Stimulated activated naive CD8-positive, alpha-beta T cell treated with anti-CD3 and anti-CD28 coated beads, Interleukin-15, amount 100 ng/mL, for 72 hours (primary cell): Measurements from ENCODE around the gene KIRREL1.
A peak's percentile ranks its signal among the peaks of the same experiment; 100 is the strongest.

Experiments
- ATAC-seq: fragments of 150-1000 bp; cut with Tn5 transposase; 2 replicates; pipeline ENCODE4 v1.10.0; 2021; ENCODE audit warnings: mild to moderate bottlenecking, moderate library complexity
- DNase-seq, 2 donors: peaks; one replicate each; pipeline ENCODE4 v3.0.0; 2021 to 2022
- H3K27ac Mint-ChIP-seq, 2 donors: one replicate each; pipeline ENCODE4 v1.8.0; 2022; ENCODE audit warnings: mild to moderate bottlenecking in 2 of 2, mixed read lengths in 2 of 2, moderate library complexity in 2 of 2
- H3K27me3 Mint-ChIP-seq: one replicate; pipeline ENCODE4 v1.8.0; 2022; ENCODE audit warnings: mixed read lengths
- H3K4me1 Mint-ChIP-seq: one replicate; pipeline ENCODE4 v1.8.0; 2022; ENCODE audit warnings: mild to moderate bottlenecking, mixed read lengths
- H3K4me3 Mint-ChIP-seq, 2 donors: one replicate each; pipeline ENCODE4 v1.8.0; 2022; ENCODE audit warnings: mild to moderate bottlenecking in 2 of 2, mixed read lengths in 2 of 2, moderate library complexity in 1 of 2
- H3K9me3 Mint-ChIP-seq, 2 donors: one replicate each; pipeline ENCODE4 v1.8.0; 2022; ENCODE audit warnings: mixed read lengths in 2 of 2

The KIRREL1 gene

GRCh38 chr1:157992833-157993146, 655 bp upstream of the KIRREL1 start:
- no peak for ATAC-seq
- peak overlapping the region; percentile 77 to 83 for H3K4me3 Mint-ChIP-seq
- no peak for DNase-seq
- H3K27me3 Mint-ChIP-seq: peaks cover 44% of the 10 kb centered on the region
- peak overlapping the region in 1 of 2 donors; percentile 12 for H3K27ac Mint-ChIP-seq
- peaks cover 9% of the 10 kb centered on the region for H3K4me1 Mint-ChIP-seq
- H3K9me3 Mint-ChIP-seq: no peaks in the 10 kb centered on the region

GRCh38 chr1:157993918-157994605, 617 bp downstream of the KIRREL1 start:
- no peak overlapping the region for H3K27ac Mint-ChIP-seq
- peak overlapping the region; percentile 6 to 8 for H3K4me3 Mint-ChIP-seq
- peaks cover 38% of the 10 kb centered on the region for H3K27me3 Mint-ChIP-seq
- DNase-seq: no peak
- no peaks in the 10 kb centered on the region for H3K9me3 Mint-ChIP-seq
- peak; percentile 5 for ATAC-seq
- H3K4me1 Mint-ChIP-seq: peaks cover 9% of the 10 kb centered on the region

- Mint-ChIP-seq H3K27ac (no peak overlapping the region), H3K4me3 (peak overlapping the region; percentile 6 to 14), H3K9me3 (no peaks in the 10 kb centered on the region), H3K27me3 (peaks cover 38% of the 10 kb centered on the region), H3K4me1 (peaks cover 9% of the 10 kb centered on the region)
- ATAC-seq: peak; percentile 15
- DNase-seq: no peak
These were observed 1.5 kb downstream of the KIRREL1 start for GRCh38 chr1:157994704-157995582.

- no peaks in the 10 kb centered on the region for H3K9me3 Mint-ChIP-seq
- no peak overlapping the region for H3K4me3 Mint-ChIP-seq
- DNase-seq (no peak), ATAC-seq (no peak)
- H3K27ac Mint-ChIP-seq: no peak overlapping the region
- peaks cover 9% of the 10 kb centered on the region for H3K4me1 Mint-ChIP-seq
- H3K27me3 Mint-ChIP-seq: peaks cover 38% of the 10 kb centered on the region
These were observed 2.2 kb downstream of the KIRREL1 start for GRCh38 chr1:157995583-157996169.

- Mint-ChIP-seq H3K9me3 (no peaks in the 10 kb centered on the region), H3K4me3 (no peak overlapping the region), H3K27ac (no peak overlapping the region), H3K27me3 (peaks cover 37% of the 10 kb centered on the region), H3K4me1 (peaks cover 9% of the 10 kb centered on the region)
- ATAC-seq (no peak), DNase-seq (no peak)
These were observed 3.0 kb downstream of the KIRREL1 start for GRCh38 chr1:157996433-157996832.

GRCh38 chr1:158000507-158000906, 7.1 kb downstream of the KIRREL1 start:
- no peaks in the 10 kb centered on the region for H3K9me3 Mint-ChIP-seq
- no peak overlapping the region for H3K27ac Mint-ChIP-seq
- DNase-seq (no peak), ATAC-seq (no peak)
- peaks cover 7% of the 10 kb centered on the region for H3K27me3 Mint-ChIP-seq
- no peak overlapping the region for H3K4me3 Mint-ChIP-seq
- no peaks in the 10 kb centered on the region for H3K4me1 Mint-ChIP-seq

GRCh38 chr1:158002022-158002630, 8.7 kb downstream of the KIRREL1 start:
- DNase-seq (no peak), ATAC-seq (no peak)
- Mint-ChIP-seq H3K9me3 (no peaks in the 10 kb centered on the region), H3K4me3 (no peak overlapping the region), H3K4me1 (no peaks in the 10 kb centered on the region), H3K27me3 (peaks cover 15% of the 10 kb centered on the region), H3K27ac (peak overlapping the region in 1 of 2 donors; percentile 84)

- no peaks in the 10 kb centered on the region for H3K9me3 Mint-ChIP-seq
- H3K27ac Mint-ChIP-seq: no peak overlapping the region
- DNase-seq: no peak
- no peaks in the 10 kb centered on the region for H3K4me1 Mint-ChIP-seq
- H3K27me3 Mint-ChIP-seq: peaks cover 15% of the 10 kb centered on the region
- H3K4me3 Mint-ChIP-seq: no peak overlapping the region
- no peak for ATAC-seq
These were observed 9.4 kb downstream of the KIRREL1 start for GRCh38 chr1:158002631-158003405.

- peaks cover 15% of the 10 kb centered on the region for H3K27me3 Mint-ChIP-seq
- H3K4me1 Mint-ChIP-seq: no peaks in the 10 kb centered on the region
- no peak overlapping the region for H3K4me3 Mint-ChIP-seq
- H3K9me3 Mint-ChIP-seq: no peaks in the 10 kb centered on the region
- H3K27ac Mint-ChIP-seq: no peak overlapping the region
- ATAC-seq (no peak), DNase-seq (no peak)
These were observed 10.0 kb downstream of the KIRREL1 start for GRCh38 chr1:158003406-158003800.

GRCh38 chr1:158005224-158005623, 11.8 kb downstream of the KIRREL1 start:
- Mint-ChIP-seq H3K4me3 (no peak overlapping the region), H3K27me3 (peaks cover 15% of the 10 kb centered on the region), H3K27ac (no peak overlapping the region), H3K9me3 (no peaks in the 10 kb centered on the region), H3K4me1 (no peaks in the 10 kb centered on the region)
- no peak for DNase-seq
- no peak for ATAC-seq

- Mint-ChIP-seq H3K9me3 (no peaks in the 10 kb centered on the region), H3K27ac (no peak overlapping the region), H3K27me3 (peaks cover 17% of the 10 kb centered on the region), H3K4me3 (no peak overlapping the region), H3K4me1 (no peaks in the 10 kb centered on the region)
- DNase-seq: no peak
- no peak for ATAC-seq
These were observed 13.7 kb downstream of the KIRREL1 start for GRCh38 chr1:158007180-158007579.

GRCh38 chr1:158007667-158008386, 14.4 kb downstream of the KIRREL1 start:
- Mint-ChIP-seq H3K27me3 (peaks cover 17% of the 10 kb centered on the region), H3K4me3 (no peak overlapping the region), H3K27ac (peak overlapping the region in 1 of 2 donors; percentile 66)

GRCh38 chr1:158008630-158009029, 15.2 kb downstream of the KIRREL1 start:
- no peak overlapping the region for H3K4me3 Mint-ChIP-seq
- no peak overlapping the region for H3K27ac Mint-ChIP-seq
- ATAC-seq (no peak), DNase-seq (no peak)
- H3K27me3 Mint-ChIP-seq: peaks cover 17% of the 10 kb centered on the region
- no peaks in the 10 kb centered on the region for H3K9me3 Mint-ChIP-seq
- H3K4me1 Mint-ChIP-seq: no peaks in the 10 kb centered on the region

More at GRCh38 chr1:158007667-158008386, 14.4 kb downstream of the KIRREL1 start:
- no peaks in the 10 kb centered on the region for H3K4me1 Mint-ChIP-seq
- ATAC-seq: no peak
- no peak for DNase-seq
- H3K9me3 Mint-ChIP-seq: no peaks in the 10 kb centered on the region

- Mint-ChIP-seq H3K27me3 (peaks cover 13% of the 10 kb centered on the region), H3K4me3 (no peak overlapping the region), H3K4me1 (no peaks in the 10 kb centered on the region), H3K27ac (no peak overlapping the region), H3K9me3 (no peaks in the 10 kb centered on the region)
- DNase-seq (no peak), ATAC-seq (no peak)
These were observed 18.3 kb downstream of the KIRREL1 start for GRCh38 chr1:158011714-158012113.
